KOPT-K1 (cell line): Measurements from ENCODE around the gene PKIB.

Experiments
- H3K27ac ChIP-seq: fragments of 200-600 bp; sonication (generic); 2 replicates; pipeline ENCODE4 v1.5.1; 2016; ENCODE audit warnings: antibody characterized with exemption, mild to moderate bottlenecking, low read depth, low read length; ENCODE audit not compliant: poor library complexity, severe bottlenecking
- H3K36me3 ChIP-seq: fragments of 200-600 bp; sonication (generic); 2 replicates; pipeline ENCODE4 v1.5.1; 2017; ENCODE audit warnings: antibody characterized with exemption, mild to moderate bottlenecking, low read length, moderate library complexity; ENCODE audit not compliant: insufficient read depth
- H3K9me3 ChIP-seq: fragments of 200-600 bp; sonication (generic); 2 replicates; pipeline ENCODE4 v1.5.1; 2017; ENCODE audit warnings: antibody characterized with exemption, low read length, mild to moderate bottlenecking; ENCODE audit not compliant: insufficient read depth, poor library complexity, severe bottlenecking

Gene PKIB

GRCh38 chr6:122610690-122611455 lies 668 bp downstream of the PKIB start:
- Histone ChIP-seq H3K27ac (no peak overlapping the region), H3K36me3 (no peaks in the 10 kb centered on the region), H3K9me3 (no peaks in the 10 kb centered on the region)

GRCh38 chr6:122612838-122613237 lies 2.6 kb downstream of the PKIB start:
- H3K27ac ChIP-seq = no peak overlapping the region
- no peaks in the 10 kb centered on the region for H3K36me3 ChIP-seq
- no peaks in the 10 kb centered on the region for H3K9me3 ChIP-seq

GRCh38 chr6:122614303-122614702 lies 4.1 kb downstream of the PKIB start:
- Histone ChIP-seq H3K36me3 (no peaks in the 10 kb centered on the region), H3K9me3 (no peaks in the 10 kb centered on the region)

GRCh38 chr6:122615409-122615808 lies 5.2 kb downstream of the PKIB start:
- Histone ChIP-seq H3K27ac (no peak overlapping the region), H3K9me3 (no peaks in the 10 kb centered on the region), H3K36me3 (no peaks in the 10 kb centered on the region)

More at GRCh38 chr6:122614303-122614702, 4.1 kb downstream of the PKIB start:
- no peak overlapping the region for H3K27ac ChIP-seq

GRCh38 chr6:122616877-122617276 lies 6.7 kb downstream of the PKIB start:
- H3K36me3 ChIP-seq = no peaks in the 10 kb centered on the region
- H3K27ac ChIP-seq = no peak overlapping the region
- no peaks in the 10 kb centered on the region for H3K9me3 ChIP-seq

- Histone ChIP-seq H3K36me3 (no peaks in the 10 kb centered on the region), H3K27ac (no peak overlapping the region)
Measured at GRCh38 chr6:122619309-122619708, 9.1 kb downstream of the PKIB start.

GRCh38 chr6:122620428-122620827 lies 10.2 kb downstream of the PKIB start:
- no peak overlapping the region for H3K27ac ChIP-seq
- no peaks in the 10 kb centered on the region for H3K36me3 ChIP-seq
- H3K9me3 ChIP-seq = no peaks in the 10 kb centered on the region

More at GRCh38 chr6:122619309-122619708, 9.1 kb downstream of the PKIB start:
- no peaks in the 10 kb centered on the region for H3K9me3 ChIP-seq

GRCh38 chr6:122620902-122621301 lies 10.7 kb downstream of the PKIB start:
- H3K9me3 ChIP-seq = no peaks in the 10 kb centered on the region
- no peaks in the 10 kb centered on the region for H3K36me3 ChIP-seq
- no peak overlapping the region for H3K27ac ChIP-seq

- no peak overlapping the region for H3K27ac ChIP-seq
Measured at GRCh38 chr6:122621638-122622037, 11.4 kb downstream of the PKIB start.

GRCh38 chr6:122622479-122622878 lies 12.3 kb downstream of the PKIB start:
- no peaks in the 10 kb centered on the region for H3K9me3 ChIP-seq
- no peaks in the 10 kb centered on the region for H3K36me3 ChIP-seq
- no peak overlapping the region for H3K27ac ChIP-seq

More at GRCh38 chr6:122621638-122622037, 11.4 kb downstream of the PKIB start:
- Histone ChIP-seq H3K36me3 (no peaks in the 10 kb centered on the region), H3K9me3 (no peaks in the 10 kb centered on the region)

- Histone ChIP-seq H3K27ac (no peak overlapping the region), H3K9me3 (no peaks in the 10 kb centered on the region), H3K36me3 (no peaks in the 10 kb centered on the region)
Measured at GRCh38 chr6:122623279-122623678, 13.1 kb downstream of the PKIB start.

GRCh38 chr6:122624853-122625252 lies 14.6 kb downstream of the PKIB start:
- Histone ChIP-seq H3K36me3 (no peaks in the 10 kb centered on the region), H3K9me3 (no peaks in the 10 kb centered on the region), H3K27ac (no peak overlapping the region)

- no peak overlapping the region for H3K27ac ChIP-seq
- no peaks in the 10 kb centered on the region for H3K9me3 ChIP-seq
- H3K36me3 ChIP-seq = no peaks in the 10 kb centered on the region
Measured at GRCh38 chr6:122628714-122629113, 18.5 kb downstream of the PKIB start.

- Histone ChIP-seq H3K36me3 (no peaks in the 10 kb centered on the region), H3K27ac (no peak overlapping the region), H3K9me3 (no peaks in the 10 kb centered on the region)
Measured at GRCh38 chr6:122631571-122632249, 21.5 kb downstream of the PKIB start.

GRCh38 chr6:122640366-122640765 lies 30.2 kb downstream of the PKIB start:
- Histone ChIP-seq H3K36me3 (no peaks in the 10 kb centered on the region), H3K9me3 (no peaks in the 10 kb centered on the region)

GRCh38 chr6:122641819-122642218 lies 31.6 kb downstream of the PKIB start:
- H3K36me3 ChIP-seq = no peaks in the 10 kb centered on the region
- H3K27ac ChIP-seq = no peak overlapping the region
- H3K9me3 ChIP-seq = no peaks in the 10 kb centered on the region

More at GRCh38 chr6:122640366-122640765, 30.2 kb downstream of the PKIB start:
- no peak overlapping the region for H3K27ac ChIP-seq
